Measurements from ENCODE around the gene RNASEH2B.
A peak's percentile ranks its signal among the peaks of the same experiment; 100 is the strongest.

Gene RNASEH2B

DNA sequence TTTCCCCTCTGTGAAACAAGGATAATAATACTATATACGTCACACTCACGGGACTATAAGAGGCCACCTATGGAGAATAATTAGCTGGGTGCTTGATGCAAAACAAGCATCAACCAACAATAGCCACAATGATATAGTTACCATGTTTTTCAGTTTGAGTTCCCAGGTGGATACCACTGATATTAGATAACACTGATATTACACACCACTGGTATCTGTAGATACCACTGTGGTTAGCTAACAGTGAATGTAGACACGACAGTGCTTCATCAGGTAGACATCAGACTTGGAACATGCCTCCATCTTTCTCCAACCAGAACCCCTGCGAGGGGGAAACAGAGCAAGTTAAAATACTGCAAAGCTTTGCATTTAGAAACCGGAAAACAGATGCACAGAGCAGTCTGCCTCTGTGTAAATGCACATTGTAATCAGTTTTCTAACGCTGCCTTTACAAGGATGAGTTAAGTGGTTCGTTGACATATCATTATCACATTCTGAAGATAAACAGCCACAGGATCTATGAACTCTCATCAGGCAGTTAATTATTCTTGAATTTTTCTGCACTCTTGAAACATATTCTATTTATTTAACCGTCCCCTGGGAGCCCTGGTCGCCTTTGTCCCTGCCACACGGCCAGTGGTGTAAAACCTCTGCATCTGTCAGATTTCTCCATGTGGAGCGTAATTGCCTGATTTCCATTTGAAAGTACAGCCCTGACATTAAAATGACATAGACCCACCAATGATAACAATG, 80.7 kb downstream of the RNASEH2B start:
- peaks cover 21% of the 10 kb centered on the region for H3K4me1 ChIP-seq (ENCODE audit: insufficient read depth, low read length)
- peaks cover 22% of the 10 kb centered on the region for H3K27me3 ChIP-seq (ENCODE audit: insufficient read depth, low read length)
- H3K9ac ChIP-seq (ENCODE audit: low read depth, low read length) = peak overlapping the region; percentile 40; the same call in 1 of the 2 replicates
- H3K9me3 ChIP-seq (ENCODE audit: insufficient read depth, low read depth, low read length) = no peaks in the 10 kb centered on the region
- peak overlapping the region; percentile 47; the same call in 1 of the 2 replicates for H3K4me3 ChIP-seq (ENCODE audit: low read length)
- H3K27ac ChIP-seq (ENCODE audit: low read length) = no peak overlapping the region
- no peaks in the 10 kb centered on the region for H3K36me3 ChIP-seq (ENCODE audit: insufficient read depth, low read depth, low read length)

DNA sequence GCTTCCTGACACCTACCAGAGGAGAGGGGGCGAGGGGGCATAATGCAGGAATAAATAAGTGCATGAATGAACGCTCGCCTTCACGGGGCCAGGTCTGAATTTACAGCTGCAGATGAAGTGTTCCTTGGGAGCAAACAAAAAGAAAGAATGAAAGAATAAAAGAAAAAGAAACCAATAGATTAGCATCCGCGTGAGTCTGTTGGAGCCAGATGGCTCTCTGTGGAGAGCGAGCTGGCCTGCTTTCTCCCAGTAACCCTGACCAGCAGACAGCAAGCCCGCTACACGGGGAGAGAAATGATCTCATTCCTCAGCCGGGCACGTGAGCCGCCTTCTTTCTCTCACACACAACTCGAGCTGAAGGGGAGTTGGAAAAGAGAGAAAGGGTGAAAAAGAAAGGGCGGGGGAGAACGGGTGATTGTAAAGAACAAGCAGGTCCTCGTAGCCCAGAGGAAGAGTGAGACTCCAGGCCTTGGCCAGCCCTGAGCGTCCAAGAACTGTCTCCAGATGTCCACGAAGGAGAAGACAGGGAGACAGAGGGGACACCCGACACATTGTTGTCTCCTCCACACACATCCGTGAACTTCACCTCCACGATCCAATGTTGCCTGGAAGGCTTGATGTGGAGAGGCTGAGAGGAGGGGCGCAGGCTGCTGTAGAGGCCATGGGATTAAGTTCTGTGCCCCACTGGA, 81.4 kb downstream of the RNASEH2B start:
- H3K4me1 ChIP-seq (ENCODE audit: insufficient read depth, low read length) = peaks cover 21% of the 10 kb centered on the region
- no peaks in the 10 kb centered on the region for H3K9me3 ChIP-seq (ENCODE audit: insufficient read depth, low read depth, low read length)
- no peak overlapping the region for H3K27ac ChIP-seq (ENCODE audit: low read length)
- peaks cover 22% of the 10 kb centered on the region for H3K27me3 ChIP-seq (ENCODE audit: insufficient read depth, low read length)
- H3K36me3 ChIP-seq (ENCODE audit: insufficient read depth, low read depth, low read length) = no peaks in the 10 kb centered on the region
- peak overlapping the region; percentile 40; the same call in 1 of the 2 replicates for H3K9ac ChIP-seq (ENCODE audit: low read depth, low read length)
- peak overlapping the region; percentile 47; the same call in 1 of the 2 replicates for H3K4me3 ChIP-seq (ENCODE audit: low read length)

DNA sequence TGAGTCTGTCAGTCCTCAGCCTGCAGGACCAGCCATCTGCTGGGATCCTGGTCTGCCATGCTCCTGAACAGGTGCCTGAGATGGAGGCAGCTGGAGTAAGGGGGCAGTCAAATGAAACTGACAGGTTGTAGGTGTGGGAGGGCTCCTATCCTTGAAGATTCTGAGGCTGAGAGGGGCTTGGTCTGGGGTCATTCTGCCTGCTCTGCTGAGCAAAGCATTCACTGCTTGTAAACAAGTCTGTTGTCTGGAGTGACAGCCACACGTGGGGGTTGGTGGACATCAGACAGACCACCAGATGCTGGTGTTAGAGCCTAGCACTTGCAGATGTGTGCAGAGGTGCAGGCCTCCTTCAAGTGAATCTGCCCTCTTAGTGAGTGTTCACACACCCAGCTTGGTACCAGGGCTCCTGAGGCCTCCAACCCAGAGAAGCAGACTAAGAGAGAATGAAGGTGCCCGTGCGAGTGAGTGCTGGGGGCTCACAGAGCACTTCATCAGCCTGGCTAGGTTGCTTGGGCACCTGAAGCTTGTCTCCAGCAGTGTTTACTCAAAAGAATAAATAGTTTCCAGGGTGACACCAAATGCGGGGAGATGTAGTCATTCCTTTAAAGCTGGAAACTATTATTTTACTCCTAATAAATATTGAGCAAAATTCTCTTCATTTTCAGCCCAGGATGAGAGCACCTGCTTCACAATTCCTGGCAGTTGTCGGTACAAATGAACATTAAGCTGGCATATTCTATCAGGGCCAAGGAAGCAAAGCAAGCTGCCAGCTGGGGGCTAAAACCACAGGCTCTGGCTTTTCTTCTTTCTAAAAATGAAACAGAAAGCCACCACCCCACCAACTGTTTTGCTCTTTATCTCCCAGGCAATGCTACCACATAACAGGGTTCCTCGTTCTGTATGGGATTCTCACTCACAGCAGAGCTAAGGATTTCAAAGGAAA, 82.3 kb downstream of the RNASEH2B start:
- no peak overlapping the region for H3K27ac ChIP-seq (ENCODE audit: low read length)
- H3K4me3 ChIP-seq (ENCODE audit: low read length) = no peak overlapping the region
- H3K9ac ChIP-seq (ENCODE audit: low read depth, low read length) = peak overlapping the region; percentile 40; the same call in 1 of the 2 replicates
- H3K36me3 ChIP-seq (ENCODE audit: insufficient read depth, low read depth, low read length) = no peaks in the 10 kb centered on the region
- peaks cover 21% of the 10 kb centered on the region for H3K4me1 ChIP-seq (ENCODE audit: insufficient read depth, low read length)
- H3K27me3 ChIP-seq (ENCODE audit: insufficient read depth, low read length) = peaks cover 22% of the 10 kb centered on the region
- no peaks in the 10 kb centered on the region for H3K9me3 ChIP-seq (ENCODE audit: insufficient read depth, low read depth, low read length)

DNA sequence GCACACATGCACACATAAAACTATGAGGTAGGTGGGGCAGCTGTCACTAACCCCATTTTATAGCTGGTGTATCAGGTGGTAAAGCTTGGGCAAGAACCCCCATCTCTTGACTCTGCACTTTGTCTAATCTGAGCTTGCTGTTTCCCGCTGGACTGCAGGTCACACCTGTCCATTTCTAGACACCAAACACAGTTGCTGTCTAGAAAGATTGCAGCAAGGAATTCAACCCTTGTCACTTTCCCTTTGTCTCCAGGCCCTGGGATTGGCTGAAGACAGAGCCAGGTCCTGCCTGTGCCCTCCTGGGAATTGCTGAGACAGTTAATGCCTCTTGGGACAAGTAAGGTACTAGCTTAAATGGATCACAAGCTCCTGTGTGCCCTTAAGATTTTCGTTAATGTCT, 83.8 kb downstream of the RNASEH2B start:
- no peaks in the 10 kb centered on the region for H3K9me3 ChIP-seq (ENCODE audit: insufficient read depth, low read depth, low read length)
- H3K4me3 ChIP-seq (ENCODE audit: low read length) = no peak overlapping the region
- no peak overlapping the region for H3K9ac ChIP-seq (ENCODE audit: low read depth, low read length)
- peaks cover 21% of the 10 kb centered on the region for H3K4me1 ChIP-seq (ENCODE audit: insufficient read depth, low read length)
- no peak overlapping the region for H3K27ac ChIP-seq (ENCODE audit: low read length)
- H3K36me3 ChIP-seq (ENCODE audit: insufficient read depth, low read depth, low read length) = no peaks in the 10 kb centered on the region
- peaks cover 22% of the 10 kb centered on the region for H3K27me3 ChIP-seq (ENCODE audit: insufficient read depth, low read length)

DNA sequence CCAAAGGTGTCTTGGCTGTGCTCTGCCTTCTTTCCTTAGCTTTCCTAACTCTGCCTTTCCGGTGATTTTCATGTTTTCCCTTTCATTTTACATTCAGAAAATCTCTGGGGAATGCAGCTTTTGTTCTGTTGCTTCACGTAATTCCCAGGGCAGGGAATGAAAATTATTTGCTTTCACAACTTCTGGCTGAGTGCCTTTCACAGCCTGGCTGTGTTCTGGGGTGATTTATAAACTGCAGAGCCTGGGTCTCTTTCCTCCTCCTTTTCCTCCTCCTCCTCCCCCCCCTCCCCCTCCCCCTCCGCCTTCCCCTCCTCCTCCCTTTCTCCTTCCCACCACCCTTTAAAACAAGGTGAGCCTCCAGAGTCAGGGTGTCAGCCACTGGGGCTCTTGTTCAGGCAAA, 84.3 kb downstream of the RNASEH2B start:
- no peak overlapping the region for H3K4me3 ChIP-seq (ENCODE audit: low read length)

DNA sequence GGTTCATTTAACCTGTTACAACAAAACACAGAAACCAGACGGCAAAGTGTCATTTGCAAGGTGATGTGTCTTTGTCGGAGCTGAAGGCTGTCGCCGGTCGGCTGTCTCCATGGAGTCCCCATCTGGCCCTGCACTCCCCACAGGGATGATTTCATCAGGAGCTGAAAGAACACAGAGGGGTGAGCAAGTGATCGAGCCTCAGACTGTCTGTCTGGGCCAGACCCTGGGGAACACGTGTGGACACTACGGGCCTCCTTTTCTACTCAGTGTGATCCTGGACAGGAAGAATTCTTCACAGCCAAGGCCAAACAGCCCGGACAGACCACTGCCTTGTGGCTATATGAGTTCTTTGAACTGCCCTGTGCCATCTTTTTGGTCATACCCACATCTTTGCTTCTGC, 85.1 kb downstream of the RNASEH2B start:
- no peaks in the 10 kb centered on the region for H3K9me3 ChIP-seq (ENCODE audit: insufficient read depth, low read depth, low read length)
- H3K27ac ChIP-seq (ENCODE audit: low read length) = no peak overlapping the region
- H3K9ac ChIP-seq (ENCODE audit: low read depth, low read length) = no peak overlapping the region
- no peaks in the 10 kb centered on the region for H3K36me3 ChIP-seq (ENCODE audit: insufficient read depth, low read depth, low read length)
- no peak overlapping the region for H3K4me3 ChIP-seq (ENCODE audit: low read length)
- H3K27me3 ChIP-seq (ENCODE audit: insufficient read depth, low read length) = peaks cover 22% of the 10 kb centered on the region
- peaks cover 21% of the 10 kb centered on the region for H3K4me1 ChIP-seq (ENCODE audit: insufficient read depth, low read length)

More for the DNA sequence above, 84.3 kb downstream of the RNASEH2B start:
- Histone ChIP-seq H3K9me3 (ENCODE audit: insufficient read depth, low read depth, low read length) (no peaks in the 10 kb centered on the region), H3K27me3 (ENCODE audit: insufficient read depth, low read length) (peaks cover 22% of the 10 kb centered on the region), H3K27ac (ENCODE audit: low read length) (no peak overlapping the region), H3K4me1 (ENCODE audit: insufficient read depth, low read length) (peaks cover 21% of the 10 kb centered on the region), H3K9ac (ENCODE audit: low read depth, low read length) (no peak overlapping the region), H3K36me3 (ENCODE audit: insufficient read depth, low read depth, low read length) (no peaks in the 10 kb centered on the region)

DNA sequence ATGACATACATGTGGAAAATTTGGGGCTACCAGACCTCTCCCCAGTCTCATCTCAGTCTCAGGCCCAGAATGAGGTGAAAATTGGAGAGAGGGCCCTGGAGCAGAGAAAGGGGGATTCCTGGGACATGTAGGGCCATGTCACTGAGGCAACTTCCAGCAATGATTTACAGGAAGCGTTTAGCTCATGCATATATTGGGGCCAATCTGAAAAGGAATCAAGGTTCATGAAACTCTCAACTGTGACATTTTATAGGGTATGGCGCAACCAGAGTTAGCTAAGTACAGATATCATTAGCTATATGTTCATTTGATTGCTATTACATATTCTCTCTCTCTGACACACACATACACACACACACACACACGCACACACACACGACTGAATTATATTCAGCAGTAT, 86.3 kb downstream of the RNASEH2B start:
- Histone ChIP-seq H3K4me1 (ENCODE audit: insufficient read depth, low read length) (peaks cover 11% of the 10 kb centered on the region), H3K36me3 (ENCODE audit: insufficient read depth, low read depth, low read length) (no peaks in the 10 kb centered on the region), H3K4me3 (ENCODE audit: low read length) (no peak overlapping the region), H3K9me3 (ENCODE audit: insufficient read depth, low read depth, low read length) (no peaks in the 10 kb centered on the region), H3K27me3 (ENCODE audit: insufficient read depth, low read length) (peaks cover 19% of the 10 kb centered on the region), H3K27ac (ENCODE audit: low read length) (no peak overlapping the region), H3K9ac (ENCODE audit: low read depth, low read length) (no peak overlapping the region)

DNA sequence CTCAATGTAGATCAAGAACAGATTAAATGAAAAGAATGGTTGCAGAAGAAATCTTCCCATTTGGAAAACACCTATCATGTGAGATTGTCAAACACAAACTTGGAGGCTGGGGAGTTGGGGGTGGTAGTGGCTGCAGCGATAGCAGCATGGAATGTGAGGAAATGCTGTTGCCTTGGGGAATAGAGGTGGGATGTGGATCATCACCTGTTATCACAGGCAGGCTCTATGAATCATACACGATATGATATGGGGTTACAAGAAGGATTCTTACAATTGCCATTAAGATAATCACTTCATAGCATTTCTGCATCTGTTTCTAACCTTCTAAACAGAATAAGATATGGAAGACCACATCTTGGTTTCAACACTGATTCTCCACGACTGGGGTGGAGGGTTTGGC, 88.7 kb downstream of the RNASEH2B start:
- no peaks in the 10 kb centered on the region for H3K9me3 ChIP-seq (ENCODE audit: insufficient read depth, low read depth, low read length)
- H3K36me3 ChIP-seq (ENCODE audit: insufficient read depth, low read depth, low read length) = no peaks in the 10 kb centered on the region
- peaks cover 3% of the 10 kb centered on the region; the same call in 1 of the 2 replicates for H3K4me1 ChIP-seq (ENCODE audit: insufficient read depth, low read length)
- H3K27me3 ChIP-seq (ENCODE audit: insufficient read depth, low read length) = no peaks in the 10 kb centered on the region
- no peak overlapping the region for H3K9ac ChIP-seq (ENCODE audit: low read depth, low read length)
- H3K27ac ChIP-seq (ENCODE audit: low read length) = no peak overlapping the region
- H3K4me3 ChIP-seq (ENCODE audit: low read length) = no peak overlapping the region

DNA sequence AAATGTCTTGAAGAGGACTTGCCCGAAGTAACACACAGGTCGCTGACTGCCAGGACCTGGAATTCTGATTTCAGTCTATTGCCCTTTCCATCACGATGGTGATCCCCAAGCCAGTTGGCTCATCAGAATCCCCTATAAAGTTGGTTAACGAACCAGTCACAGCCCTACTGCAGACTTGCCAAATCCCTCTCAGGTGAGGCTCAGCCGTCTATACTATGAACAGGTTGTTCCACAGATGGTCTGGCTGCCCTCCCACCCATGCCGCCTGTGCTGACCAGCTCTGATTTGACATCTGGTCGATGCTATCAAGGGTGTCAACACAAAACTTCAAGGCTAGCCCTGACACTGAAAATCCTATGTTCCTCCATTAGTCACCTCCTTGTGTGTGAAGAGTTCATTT, 90.0 kb downstream of the RNASEH2B start:
- Histone ChIP-seq H3K4me1 (ENCODE audit: insufficient read depth, low read length) (peaks cover 2% of the 10 kb centered on the region; the same call in 1 of the 2 replicates), H3K27me3 (ENCODE audit: insufficient read depth, low read length) (no peaks in the 10 kb centered on the region), H3K9ac (ENCODE audit: low read depth, low read length) (no peak overlapping the region), H3K9me3 (ENCODE audit: insufficient read depth, low read depth, low read length) (no peaks in the 10 kb centered on the region), H3K36me3 (ENCODE audit: insufficient read depth, low read depth, low read length) (no peaks in the 10 kb centered on the region), H3K4me3 (ENCODE audit: low read length) (no peak overlapping the region), H3K27ac (ENCODE audit: low read length) (no peak overlapping the region)

DNA sequence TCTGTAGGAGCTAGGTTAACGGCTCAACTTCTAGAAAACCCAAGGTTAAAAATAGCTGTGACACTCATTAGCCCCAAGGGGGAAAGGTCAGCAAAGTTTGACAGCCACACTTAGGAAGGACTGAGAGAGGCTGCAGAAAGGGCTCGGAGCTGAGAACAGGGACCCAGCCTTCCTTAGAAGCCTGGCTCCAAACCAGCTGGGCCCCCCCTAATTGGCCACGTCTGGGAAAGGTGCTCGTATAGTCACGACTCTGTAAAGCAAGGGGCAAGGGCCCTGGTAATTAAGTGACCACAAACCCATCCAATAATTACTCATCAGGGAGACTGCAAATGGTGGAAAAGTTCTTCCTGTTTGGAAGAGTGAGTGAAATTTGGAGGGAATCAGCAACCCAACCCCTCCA, 90.5 kb downstream of the RNASEH2B start:
- Histone ChIP-seq H3K4me3 (ENCODE audit: low read length) (no peak overlapping the region), H3K27ac (ENCODE audit: low read length) (no peak overlapping the region), H3K27me3 (ENCODE audit: insufficient read depth, low read length) (no peaks in the 10 kb centered on the region), H3K36me3 (ENCODE audit: insufficient read depth, low read depth, low read length) (no peaks in the 10 kb centered on the region), H3K9ac (ENCODE audit: low read depth, low read length) (no peak overlapping the region), H3K9me3 (ENCODE audit: insufficient read depth, low read depth, low read length) (no peaks in the 10 kb centered on the region), H3K4me1 (ENCODE audit: insufficient read depth, low read length) (peaks cover 6% of the 10 kb centered on the region)

DNA sequence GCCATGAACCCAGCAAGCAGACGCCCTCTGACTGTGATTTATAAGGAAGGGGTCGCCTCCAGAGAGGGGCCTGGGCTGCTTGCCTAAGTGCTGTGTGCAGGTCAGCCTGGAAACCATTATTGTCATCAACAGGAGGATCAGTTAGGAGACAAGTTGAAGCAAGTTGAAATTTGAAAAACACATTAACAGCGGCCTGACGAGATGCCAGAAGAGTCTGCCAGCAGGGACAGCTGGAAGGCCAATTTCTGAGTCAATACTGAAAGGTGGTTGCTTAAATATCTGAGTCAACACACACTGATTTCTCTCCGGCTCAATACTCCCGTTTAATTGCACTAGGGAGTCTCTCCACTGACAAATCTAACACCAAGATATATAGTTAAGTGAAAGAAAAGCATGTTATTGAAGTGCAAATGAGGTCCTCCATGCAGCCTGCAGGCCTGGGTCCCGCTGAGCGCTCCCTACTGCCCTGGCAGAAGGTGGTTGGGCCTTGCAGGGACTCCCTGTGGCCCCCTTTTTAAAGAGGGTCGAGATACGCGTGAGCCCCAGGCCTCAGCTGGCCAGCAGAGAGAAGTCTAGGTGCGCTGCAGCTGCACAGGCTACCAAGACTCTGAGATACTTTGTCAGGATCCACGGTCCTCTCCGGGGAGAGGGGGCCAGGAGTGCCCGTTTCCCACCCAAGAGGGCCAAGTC, 91.1 kb downstream of the RNASEH2B start:
- Histone ChIP-seq H3K27me3 (ENCODE audit: insufficient read depth, low read length) (no peaks in the 10 kb centered on the region), H3K36me3 (ENCODE audit: insufficient read depth, low read depth, low read length) (no peaks in the 10 kb centered on the region), H3K4me3 (ENCODE audit: low read length) (no peak overlapping the region), H3K4me1 (ENCODE audit: insufficient read depth, low read length) (peaks cover 7% of the 10 kb centered on the region), H3K9ac (ENCODE audit: low read depth, low read length) (no peak overlapping the region), H3K9me3 (ENCODE audit: insufficient read depth, low read depth, low read length) (no peaks in the 10 kb centered on the region), H3K27ac (ENCODE audit: low read length) (no peak overlapping the region)

All from iPS-20b (cell line).